Measurements from ENCODE around the gene MEGF9. TPM values are rescaled to one million over a fixed set of nuclear protein-coding genes. Genes with fewer than 3 reads are reported as not detected.

Gene MEGF9
- total and polyA plus RNA-seq, 2 donors (not counting 3 experiments of a cell fraction or from before 2014, with no cell fraction given) = 4.0 to 13.0 TPM

DNA sequence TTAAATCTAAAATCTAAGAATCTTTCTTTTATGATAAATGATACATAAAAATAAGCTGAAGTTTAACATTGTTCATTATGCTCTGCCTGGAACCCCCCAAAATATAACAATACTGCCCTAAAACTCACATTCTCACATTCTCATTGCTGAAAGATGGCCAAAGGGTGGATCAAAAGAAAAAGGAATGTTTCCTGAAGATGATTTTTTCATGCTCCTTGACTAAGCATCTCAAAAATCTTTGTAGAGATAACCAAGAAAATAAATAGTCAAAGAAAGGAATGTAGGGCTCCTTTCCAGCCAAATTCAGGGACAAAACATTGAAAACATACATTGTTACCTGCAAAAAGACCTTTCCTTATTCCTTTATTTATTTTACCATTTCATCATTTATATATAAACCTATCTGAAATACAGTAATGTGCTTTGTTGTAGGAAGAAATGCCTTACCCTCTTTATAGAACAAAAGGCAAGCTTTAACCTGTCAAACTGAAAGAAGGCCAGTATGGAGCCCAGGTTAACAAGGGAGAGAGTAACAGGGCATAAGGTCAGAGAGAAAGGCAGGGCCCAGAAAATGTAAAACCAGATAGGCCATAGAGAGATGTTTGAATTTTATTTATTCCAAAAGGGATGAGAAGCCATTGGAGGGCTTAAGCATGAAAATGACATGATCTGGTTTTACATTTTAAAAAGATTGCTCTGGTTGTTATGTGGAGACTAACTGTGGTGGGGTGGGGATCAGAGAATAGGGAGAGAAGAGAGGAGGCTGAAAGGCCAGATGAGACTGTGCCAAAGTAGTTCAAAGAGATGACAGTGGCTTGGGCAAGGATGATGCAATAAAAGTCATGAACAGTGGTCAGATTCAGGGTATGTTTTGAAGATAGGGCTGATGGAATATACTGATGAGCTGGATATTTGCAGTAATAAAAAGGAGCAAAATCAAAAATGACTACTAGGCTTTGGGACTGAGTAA is 97.0 kb downstream of the MEGF9 start:
- Histone ChIP-seq H3K4me3 (replicated peaks in 1 of 3; ENCODE audit: insufficient read depth in 1 of 3, low read depth in 1 of 3, low read length in 3 of 3) (no peak overlapping the region), H3K27me3 (ENCODE audit: control insufficient read depth in 2 of 2, insufficient read depth in 2 of 2, low read length in 2 of 2) (no peaks in the 10 kb centered on the region), H3K79me2 (ENCODE audit: control insufficient read depth, insufficient read depth, low read length) (no peaks in the 10 kb centered on the region), H3K27ac (ENCODE audit: insufficient read depth, low read depth, low read length) (no peak overlapping the region), H3K4me2 (ENCODE audit: insufficient read depth, low read length) (no peak overlapping the region), H3K9me1 (replicated peaks; ENCODE audit: control insufficient read depth, extremely low read depth, insufficient read depth, low read length) (no peaks in the 10 kb centered on the region), H3K36me3 (ENCODE audit: control insufficient read depth in 2 of 2, extremely low read depth in 1 of 2, insufficient read depth in 2 of 2, low read length in 2 of 2) (no peaks in the 10 kb centered on the region), H3K9me3 (replicated peaks; ENCODE audit: control insufficient read depth, insufficient read depth, low read length) (no peaks in the 10 kb centered on the region), H4K20me1 (replicated peaks; ENCODE audit: control insufficient read depth, extremely low read depth, insufficient read depth, low read length) (no peaks in the 10 kb centered on the region), H3K9ac (replicated peaks; ENCODE audit: extremely low read depth, insufficient read depth, low read length) (no peak overlapping the region), H2AFZ (ENCODE audit: low read depth, low read length) (no peak overlapping the region), H3K4me1 (ENCODE audit: control insufficient read depth, extremely low read depth, insufficient read depth, low read length) (no peaks in the 10 kb centered on the region)
- ChIA-PET CTCF (interaction anchor here (1.0 to 1.5 kb wide), 3 partner anchors 9 to 149 kb away, joined by 3 to 4 read pairs (median 3); no protein-coding TSS in a partner anchor), POLR2A (no interaction called here)
- no peak for DNase-seq (ENCODE audit: low read depth, low spot score)
- dilution Hi-C loops (cut with MboI; ENCODE audit: extremely low pct_ligation_motif_present, low sequenced_read_pairs) (no loop called here), intact Hi-C loops (cut with micrococcal nuclease) (loop anchor here (5.0 kb wide), 1 partner anchor 95 kb away; the partner anchor contains the start of gene MEGF9)
- FAIRE-seq = no peak
- TF ChIP-seq POLR2AphosphoS5 (IDR thresholded peaks at IDR 0.05; ENCODE audit: insufficient read depth, low read depth, low read length) (no peak), MYC (IDR thresholded peaks at IDR 0.05; ENCODE audit: low read depth, low read length) (no peak), GATA2 (IDR thresholded peaks at IDR 0.05; ENCODE audit: insufficient read depth, insufficient read length, low read depth, low read length) (no peak), MAX (IDR thresholded peaks at IDR 0.05; ENCODE audit: insufficient read depth, insufficient read length) (no peak), FOS (IDR thresholded peaks at IDR 0.05; ENCODE audit: borderline replicate concordance, insufficient read depth, low read length) (no peak), POLR2A (IDR thresholded peaks at IDR 0.05; ENCODE audit: low read depth, low read length) (no peak), JUN (IDR thresholded peaks at IDR 0.05; ENCODE audit: borderline replicate concordance, insufficient read depth, insufficient read length, low read depth) (no peak), EZH2 (IDR thresholded peaks at IDR 0.05; ENCODE audit: borderline replicate concordance, low read depth, low read length, severe bottlenecking) (no peak)
- TF ChIP-seq, protein P1, sequence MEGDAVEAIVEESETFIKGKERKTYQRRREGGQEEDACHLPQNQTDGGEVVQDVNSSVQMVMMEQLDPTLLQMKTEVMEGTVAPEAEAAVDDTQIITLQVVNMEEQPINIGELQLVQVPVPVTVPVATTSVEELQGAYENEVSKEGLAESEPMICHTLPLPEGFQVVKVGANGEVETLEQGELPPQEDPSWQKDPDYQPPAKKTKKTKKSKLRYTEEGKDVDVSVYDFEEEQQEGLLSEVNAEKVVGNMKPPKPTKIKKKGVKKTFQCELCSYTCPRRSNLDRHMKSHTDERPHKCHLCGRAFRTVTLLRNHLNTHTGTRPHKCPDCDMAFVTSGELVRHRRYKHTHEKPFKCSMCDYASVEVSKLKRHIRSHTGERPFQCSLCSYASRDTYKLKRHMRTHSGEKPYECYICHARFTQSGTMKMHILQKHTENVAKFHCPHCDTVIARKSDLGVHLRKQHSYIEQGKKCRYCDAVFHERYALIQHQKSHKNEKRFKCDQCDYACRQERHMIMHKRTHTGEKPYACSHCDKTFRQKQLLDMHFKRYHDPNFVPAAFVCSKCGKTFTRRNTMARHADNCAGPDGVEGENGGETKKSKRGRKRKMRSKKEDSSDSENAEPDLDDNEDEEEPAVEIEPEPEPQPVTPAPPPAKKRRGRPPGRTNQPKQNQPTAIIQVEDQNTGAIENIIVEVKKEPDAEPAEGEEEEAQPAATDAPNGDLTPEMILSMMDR (IDR thresholded peaks at IDR 0.05; ENCODE audit: extremely low read depth in 1 of 2, insufficient read depth in 1 of 2, low read depth in 1 of 2, low read length in 2 of 2) = no peak
- BruUV-seq (replicated peaks) = no TSS peak
